ENCODE data around the gene GOLIM4.

DNA sequence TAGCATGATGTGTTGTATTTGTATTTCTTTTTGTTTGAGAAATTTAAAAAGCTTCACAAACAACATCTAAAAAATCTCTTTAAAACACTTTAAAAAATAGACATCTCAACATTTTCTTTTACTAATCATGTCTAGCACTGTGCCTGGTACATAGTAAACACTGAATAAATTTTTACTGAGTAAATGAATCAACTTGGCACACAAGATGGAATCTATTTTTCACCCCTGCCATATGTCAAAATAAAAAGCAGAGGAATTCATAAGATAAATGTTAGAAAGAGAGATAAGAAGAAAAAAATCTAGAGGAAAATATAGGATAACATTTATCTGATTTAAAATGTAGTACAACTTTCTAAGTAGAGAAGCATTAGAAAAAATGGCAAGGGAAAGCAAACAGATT, 8.6 kb upstream of the GOLIM4 start:
- no peak for TF ChIP-seq YY1 (IDR thresholded peaks at IDR 0.05; ENCODE audit: low read depth)
- no peak for TF ChIP-seq TEAD4 (IDR thresholded peaks at IDR 0.05)
- TF ChIP-seq RAD21 (IDR thresholded peaks at IDR 0.05; ENCODE audit: low read depth), result no peak
- TF ChIP-seq, protein P1, sequence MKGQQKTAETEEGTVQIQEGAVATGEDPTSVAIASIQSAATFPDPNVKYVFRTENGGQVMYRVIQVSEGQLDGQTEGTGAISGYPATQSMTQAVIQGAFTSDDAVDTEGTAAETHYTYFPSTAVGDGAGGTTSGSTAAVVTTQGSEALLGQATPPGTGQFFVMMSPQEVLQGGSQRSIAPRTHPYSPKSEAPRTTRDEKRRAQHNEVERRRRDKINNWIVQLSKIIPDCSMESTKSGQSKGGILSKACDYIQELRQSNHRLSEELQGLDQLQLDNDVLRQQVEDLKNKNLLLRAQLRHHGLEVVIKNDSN (IDR thresholded peaks at IDR 0.05), result no peak
- TF ChIP-seq EP300 (IDR thresholded peaks at IDR 0.05; ENCODE audit: borderline replicate concordance), result no peak
- TF ChIP-seq, protein P2, sequence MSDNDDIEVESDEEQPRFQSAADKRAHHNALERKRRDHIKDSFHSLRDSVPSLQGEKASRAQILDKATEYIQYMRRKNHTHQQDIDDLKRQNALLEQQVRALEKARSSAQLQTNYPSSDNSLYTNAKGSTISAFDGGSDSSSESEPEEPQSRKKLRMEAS (IDR thresholded peaks at IDR 0.05), result no peak

Data from Ishikawa (cell line).